Measurements from ENCODE around the gene CFDP1.

DNA sequence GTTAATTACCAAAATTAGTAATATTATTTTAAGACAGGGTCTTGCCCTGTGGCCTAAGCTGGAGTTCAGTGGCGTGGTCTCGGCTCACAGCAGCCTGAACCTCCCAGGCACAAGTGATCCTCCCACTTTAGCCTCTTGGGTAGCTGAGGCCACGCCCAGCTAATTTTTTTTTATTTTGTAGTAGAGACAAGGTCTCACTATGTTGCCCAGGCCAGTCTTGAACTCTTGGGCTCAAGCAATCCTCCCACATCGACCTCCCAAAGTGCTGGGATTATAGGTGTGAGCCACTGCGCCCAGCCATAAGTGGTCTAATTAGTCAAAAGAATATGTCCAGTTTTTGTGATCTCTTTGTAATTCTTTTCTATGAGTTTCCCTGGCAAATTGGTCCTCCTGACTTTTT lies 12.0 kb upstream of the CFDP1 start:
- TF ChIP-seq, protein P1, sequence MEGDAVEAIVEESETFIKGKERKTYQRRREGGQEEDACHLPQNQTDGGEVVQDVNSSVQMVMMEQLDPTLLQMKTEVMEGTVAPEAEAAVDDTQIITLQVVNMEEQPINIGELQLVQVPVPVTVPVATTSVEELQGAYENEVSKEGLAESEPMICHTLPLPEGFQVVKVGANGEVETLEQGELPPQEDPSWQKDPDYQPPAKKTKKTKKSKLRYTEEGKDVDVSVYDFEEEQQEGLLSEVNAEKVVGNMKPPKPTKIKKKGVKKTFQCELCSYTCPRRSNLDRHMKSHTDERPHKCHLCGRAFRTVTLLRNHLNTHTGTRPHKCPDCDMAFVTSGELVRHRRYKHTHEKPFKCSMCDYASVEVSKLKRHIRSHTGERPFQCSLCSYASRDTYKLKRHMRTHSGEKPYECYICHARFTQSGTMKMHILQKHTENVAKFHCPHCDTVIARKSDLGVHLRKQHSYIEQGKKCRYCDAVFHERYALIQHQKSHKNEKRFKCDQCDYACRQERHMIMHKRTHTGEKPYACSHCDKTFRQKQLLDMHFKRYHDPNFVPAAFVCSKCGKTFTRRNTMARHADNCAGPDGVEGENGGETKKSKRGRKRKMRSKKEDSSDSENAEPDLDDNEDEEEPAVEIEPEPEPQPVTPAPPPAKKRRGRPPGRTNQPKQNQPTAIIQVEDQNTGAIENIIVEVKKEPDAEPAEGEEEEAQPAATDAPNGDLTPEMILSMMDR (IDR thresholded peaks at IDR 0.05) = no peak
- TF ChIP-seq POLR2A (IDR thresholded peaks at IDR 0.05) = no peak
